ENCODE data around the gene ATG16L2.

GRCh38 chr11:72814286-72815109 is at the start of gene ATG16L2:
- TF ChIP-seq CTCF (conservative IDR thresholded peaks at IDR 0.05) (no peak; the same call in 1 of the 2 replicates), ZFX (IDR thresholded peaks at IDR 0.05) (no peak)
